Keratinocyte (primary cell): ENCODE data around the gene REL. TPM values are rescaled to one million over a fixed set of nuclear protein-coding genes. Genes with fewer than 3 reads are reported as not detected.
A peak's percentile ranks its signal among the peaks of the same experiment; 100 is the strongest.

Source experiments
- DNase-seq: peaks from one replicate; pipeline ENCODE4 v3.0.0-alpha.2; 2011; ENCODE audit warnings: low read depth, missing footprints, low spot score
- FAIRE-seq: peaks from 2 replicates; lab custom pipeline; 2011; peaks lifted over from hg19 to GRCh38; lab: Jason Lieb, UNC
- H2AFZ ChIP-seq: 2 replicates; pipeline ENCODE4 v1.6.0; 2012; ENCODE audit warnings: low read length, control low read depth, inconsistent platforms; ENCODE audit not compliant: control insufficient read depth
- H3K27ac ChIP-seq: 2 replicates; pipeline ENCODE4 v1.5.1; 2011; ENCODE audit warnings: low read length; ENCODE audit not compliant: control insufficient read depth, insufficient read depth
- H3K27me3 ChIP-seq: 3 replicates; pipeline ENCODE4 v1.6.0; 2011; ENCODE audit warnings: low read length; ENCODE audit not compliant: control insufficient read depth, insufficient read depth; ENCODE audit errors: extremely low read depth
- H3K36me3 ChIP-seq, 2 experiments: 2 replicates in 1 of 2; 3 replicates in 1 of 2; pipeline ENCODE4 v1.5.1; 2011; ENCODE audit warnings: low read length in 2 of 2, mild to moderate bottlenecking in 1 of 2; ENCODE audit not compliant: control insufficient read depth in 2 of 2, insufficient read depth in 2 of 2; ENCODE audit errors: extremely low read depth in 1 of 2
- H3K4me1 ChIP-seq: 3 replicates; pipeline ENCODE4 v1.5.1; 2011; ENCODE audit warnings: low read length; ENCODE audit not compliant: control insufficient read depth, insufficient read depth; ENCODE audit errors: extremely low read depth
- H3K4me2 ChIP-seq: 3 replicates; pipeline ENCODE4 v1.6.0; 2011; ENCODE audit warnings: low read depth, low read length; ENCODE audit not compliant: control insufficient read depth, insufficient read depth; ENCODE audit errors: extremely low read depth
- H3K4me3 ChIP-seq, 3 experiments: fragments of 200-600 bp in 1 of 3; sonication (generic) in 1 of 3; 2 replicates in 2 of 3; 3 replicates in 1 of 3; pipeline ENCODE4 v1.5.1; 2011 to 2016; ENCODE audit warnings: low read length in 3 of 3, mild to moderate bottlenecking in 3 of 3, control low read depth in 2 of 3, inconsistent platforms in 1 of 3, low read depth in 1 of 3, mixed read lengths in 1 of 3, mixed run types in 1 of 3, moderate library complexity in 1 of 3; ENCODE audit not compliant: control insufficient read depth in 2 of 3, insufficient read depth in 2 of 3; ENCODE audit errors: extremely low read depth in 1 of 3
- H3K79me2 ChIP-seq: 2 replicates; pipeline ENCODE4 v1.6.0; 2012; ENCODE audit warnings: low read length; ENCODE audit not compliant: control insufficient read depth, insufficient read depth
- H3K9ac ChIP-seq: 3 replicates; pipeline ENCODE4 v1.6.0; 2011; ENCODE audit warnings: low read length; ENCODE audit not compliant: control insufficient read depth, insufficient read depth; ENCODE audit errors: extremely low read depth
- H3K9me1 ChIP-seq: 3 replicates; pipeline ENCODE4 v1.6.0; 2011; ENCODE audit warnings: low read length; ENCODE audit not compliant: control insufficient read depth, insufficient read depth; ENCODE audit errors: extremely low read depth
- H3K9me3 ChIP-seq: 2 replicates; pipeline ENCODE4 v1.5.1; 2012; ENCODE audit warnings: low read depth, low read length; ENCODE audit not compliant: control insufficient read depth
- H4K20me1 ChIP-seq: 3 replicates; pipeline ENCODE4 v1.6.0; 2011; ENCODE audit warnings: low read length; ENCODE audit not compliant: control insufficient read depth, insufficient read depth; ENCODE audit errors: extremely low read depth
- CTCF ChIP-seq, 3 experiments: IDR thresholded peaks in 1 of 3; conservative IDR thresholded peaks in 1 of 3; optimal IDR thresholded peaks in 1 of 3; 2 replicates in 2 of 3; 3 replicates in 1 of 3; pipeline versions ENCODE3 to v1.5.1; 2011; ENCODE audit warnings: low read length in 3 of 3, mild to moderate bottlenecking in 3 of 3, moderate library complexity in 2 of 3, control low read depth in 1 of 3, inconsistent platforms in 1 of 3; ENCODE audit not compliant: insufficient read depth in 2 of 3; ENCODE audit errors: extremely low read depth in 1 of 3
- EZH2 ChIP-seq: IDR thresholded peaks from one replicate; pipeline ENCODE4 v1.6.1; 2012; ENCODE audit warnings: inconsistent platforms, mild to moderate bottlenecking, low read length, moderate library complexity
- dilution Hi-C: fragments of 300-500 bp; cut with MboI; formaldehyde crosslinking; loops from one replicate; pipeline ENCODE4 v1.7.0; 2020; ENCODE audit warnings: low sequenced_read_pairs; ENCODE audit not compliant: extremely low pct_ligation_motif_present
- polyA plus RNA-seq, 5 experiments: library from polyadenylated mRNA; depleted of rRNA in 3 of 5; stranded (reverse) in 3 of 5; stranded (forward) in 1 of 5; unstranded in 1 of 5; fragments of >200 nt; gene quantifications; 1 replicate in 1 of 5; 2 replicates in 3 of 5; 3 replicates in 1 of 5; pipeline versions ENCODE4 v1.2.1 to v1.2.3, GENCODE V29; 2011 to 2012; ENCODE audit warnings: missing spikeins in 2 of 5, low read depth in 1 of 5, low replicate concordance in 1 of 5

Gene REL
- polyA plus RNA-seq, 1 donor (not counting 4 experiments of a cell fraction or from before 2014, with no cell fraction given) = 9.0 TPM

- no peaks in the 10 kb centered on the region for H4K20me1 ChIP-seq
- H2AFZ ChIP-seq = no peak overlapping the region
- H3K79me2 ChIP-seq = no peaks in the 10 kb centered on the region
- DNase-seq = no peak
- H3K9ac ChIP-seq = peak overlapping the region; percentile 73
- no peaks in the 10 kb centered on the region for H3K36me3 ChIP-seq
- dilution Hi-C loops = no loop called here
- TF ChIP-seq CTCF (optimal IDR thresholded peaks at IDR 0.05 in 1 of 3, IDR thresholded peaks at IDR 0.05 in 1 of 3, conservative IDR thresholded peaks at IDR 0.05 in 1 of 3; ENCODE audit: extremely low read depth in 1 of 3, insufficient read depth in 2 of 3, low read length in 3 of 3) (no peak), EZH2 (no peak)
- no peaks in the 10 kb centered on the region for H3K9me3 ChIP-seq
- H3K4me2 ChIP-seq = peak overlapping the region; percentile 45
- peaks cover 50% of the 10 kb centered on the region for H3K4me1 ChIP-seq
- no peaks in the 10 kb centered on the region for H3K27me3 ChIP-seq
- H3K27ac ChIP-seq = peak overlapping the region; percentile 99
- no peaks in the 10 kb centered on the region for H3K9me1 ChIP-seq
- FAIRE-seq = no peak
- peak overlapping the region in 1 of 3 experiments; percentile 13 for H3K4me3 ChIP-seq
Observed at GRCh38 chr2:60958361-60958760, 77.0 kb downstream of the REL start.

- Histone ChIP-seq H3K36me3 (no peaks in the 10 kb centered on the region), H3K27ac (peak overlapping the region; percentile 99), H3K9me1 (no peaks in the 10 kb centered on the region), H3K79me2 (no peaks in the 10 kb centered on the region), H3K4me3 (peak overlapping the region in 1 of 3 experiments; percentile 42), H4K20me1 (no peaks in the 10 kb centered on the region), H3K4me1 (peaks cover 50% of the 10 kb centered on the region), H3K27me3 (no peaks in the 10 kb centered on the region), H2AFZ (peak overlapping the region; percentile 88), H3K9me3 (no peaks in the 10 kb centered on the region), H3K9ac (peak overlapping the region; percentile 73), H3K4me2 (peak overlapping the region; percentile 76)
- FAIRE-seq (peak; percentile 95), DNase-seq (peak; percentile 88)
- no peak for TF ChIP-seq EZH2
- no peak for TF ChIP-seq CTCF (optimal IDR thresholded peaks at IDR 0.05 in 1 of 3, IDR thresholded peaks at IDR 0.05 in 1 of 3, conservative IDR thresholded peaks at IDR 0.05 in 1 of 3; ENCODE audit: extremely low read depth in 1 of 3, insufficient read depth in 2 of 3, low read length in 3 of 3)
- dilution Hi-C loops = no loop called here
Observed at GRCh38 chr2:60958800-60959199, 77.4 kb downstream of the REL start.
